NCI-H1105 (cell line): Measurements from ENCODE around the gene TMEM145.
A peak's percentile ranks its signal among the peaks of the same experiment; 100 is the strongest.
"Not testable (repeated sequence)": the region's sequence is repeated elsewhere in the genome, so short reads cannot be mapped to it uniquely, and the experiment has no call there.

ENCODE experiments used
- DNase-seq: peaks from one replicate; lab custom pipeline; 2025; lab: John Stamatoyannopoulos, UW

Gene TMEM145

GRCh38 chr19:42334697-42335373 is 21.7 kb downstream of the TMEM145 start:
- DNase-seq: no peak

DNA sequence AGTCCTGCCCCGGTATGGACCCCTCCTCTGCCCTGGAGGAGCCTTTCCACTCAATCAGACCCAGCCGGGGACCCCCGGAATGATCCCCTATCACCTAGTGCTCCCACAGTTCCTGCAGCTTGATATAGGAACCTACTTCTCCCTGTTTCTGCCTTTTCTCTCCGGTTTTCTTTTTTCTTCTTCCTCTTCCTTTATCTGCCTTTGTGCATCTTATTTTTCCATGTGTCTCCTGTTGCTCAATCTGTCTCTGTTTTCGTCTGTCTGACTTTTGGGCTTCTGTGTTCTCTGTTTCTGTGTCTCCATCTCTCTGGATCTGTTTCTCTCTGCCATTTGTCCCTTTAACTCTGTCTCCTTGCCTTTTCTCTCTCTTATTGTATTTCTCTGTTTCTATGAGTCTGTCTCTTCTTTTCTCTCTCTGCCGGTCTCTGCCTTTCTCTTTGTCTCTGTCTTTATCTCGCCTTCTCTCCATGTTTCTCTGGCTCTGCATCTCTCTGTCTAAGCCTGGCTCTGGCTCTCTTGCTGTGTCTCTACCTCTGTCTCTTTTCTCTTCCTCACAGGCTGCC is 22.3 kb downstream of the TMEM145 start:
- DNase-seq: no peak

DNA sequence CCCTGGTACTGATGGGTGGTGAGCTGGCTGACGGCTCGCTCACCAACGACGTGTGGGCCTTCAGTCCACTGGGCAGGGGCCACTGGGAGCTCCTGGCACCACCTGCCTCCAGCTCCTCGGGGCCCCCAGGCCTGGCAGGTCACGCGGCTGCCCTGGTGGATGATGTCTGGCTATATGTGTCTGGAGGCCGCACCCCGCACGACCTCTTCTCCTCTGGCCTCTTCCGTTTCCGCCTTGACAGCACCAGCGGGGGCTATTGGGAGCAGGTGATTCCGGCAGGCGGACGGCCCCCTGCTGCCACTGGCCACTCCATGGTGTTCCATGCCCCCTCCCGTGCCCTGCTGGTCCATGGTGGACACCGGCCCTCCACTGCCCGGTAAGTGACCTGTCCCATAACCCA is 22.9 kb downstream of the TMEM145 start:
- no peak for DNase-seq

- DNase-seq: not testable (repeated sequence)
These were observed 26.2 kb downstream of the TMEM145 start for GRCh38 chr19:42339126-42339860.

DNA sequence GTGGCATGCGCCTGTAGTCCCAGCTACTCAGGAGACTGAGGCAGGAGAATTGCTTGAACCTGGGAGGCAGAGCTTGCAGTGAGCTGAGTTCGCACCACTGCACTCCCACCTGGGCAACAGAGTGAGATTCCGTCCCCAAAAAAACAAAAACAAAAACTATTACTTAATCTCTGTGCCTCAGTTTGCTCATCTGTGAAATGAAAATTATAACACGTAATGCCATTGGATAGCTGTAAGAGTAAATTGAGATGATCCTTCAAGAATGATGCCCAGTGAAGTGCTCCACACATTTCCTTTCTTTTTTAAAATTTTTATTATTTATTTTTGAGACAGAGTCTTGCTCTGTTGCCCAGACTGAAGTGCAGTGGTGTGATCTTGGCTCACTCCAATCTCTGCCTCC is 26.8 kb downstream of the TMEM145 start:
- not testable (repeated sequence) for DNase-seq

DNA sequence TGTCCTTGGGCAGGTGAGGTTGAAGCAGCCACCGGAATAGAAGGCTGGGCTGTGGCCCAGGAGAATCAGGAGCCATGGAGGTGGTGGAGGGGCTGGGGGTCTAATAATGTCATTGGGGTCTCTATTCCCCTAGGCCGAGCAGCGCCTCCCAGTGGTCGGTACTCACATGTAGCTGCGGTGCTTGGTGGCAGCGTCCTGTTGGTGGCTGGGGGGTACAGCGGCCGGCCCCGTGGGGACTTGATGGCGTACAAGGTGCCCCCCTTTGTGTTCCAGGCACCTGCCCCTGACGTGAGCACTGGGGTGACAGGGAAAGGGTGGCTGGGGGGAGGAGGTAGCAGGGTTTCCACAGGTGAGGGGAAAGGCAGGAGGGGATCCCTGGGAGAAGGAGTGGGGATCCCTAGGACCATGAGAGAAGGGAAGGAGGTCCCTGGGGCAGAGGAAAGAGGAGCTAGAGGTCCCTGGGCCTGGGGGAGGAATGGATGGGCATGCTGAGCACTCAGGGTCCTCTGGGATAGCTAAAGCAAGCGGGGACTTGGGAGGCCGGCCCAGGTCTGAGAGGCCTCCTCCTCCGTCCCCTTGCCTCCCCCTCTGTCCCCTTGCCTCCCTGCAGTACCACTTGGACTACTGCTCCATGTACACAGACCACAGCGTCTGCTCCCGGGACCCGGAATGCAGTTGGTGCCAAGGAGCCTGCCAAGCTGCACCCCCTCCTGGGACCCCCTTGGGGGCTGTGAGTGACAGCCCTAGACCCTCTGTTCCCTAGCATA is 30.4 kb downstream of the TMEM145 start:
- no peak for DNase-seq

DNA sequence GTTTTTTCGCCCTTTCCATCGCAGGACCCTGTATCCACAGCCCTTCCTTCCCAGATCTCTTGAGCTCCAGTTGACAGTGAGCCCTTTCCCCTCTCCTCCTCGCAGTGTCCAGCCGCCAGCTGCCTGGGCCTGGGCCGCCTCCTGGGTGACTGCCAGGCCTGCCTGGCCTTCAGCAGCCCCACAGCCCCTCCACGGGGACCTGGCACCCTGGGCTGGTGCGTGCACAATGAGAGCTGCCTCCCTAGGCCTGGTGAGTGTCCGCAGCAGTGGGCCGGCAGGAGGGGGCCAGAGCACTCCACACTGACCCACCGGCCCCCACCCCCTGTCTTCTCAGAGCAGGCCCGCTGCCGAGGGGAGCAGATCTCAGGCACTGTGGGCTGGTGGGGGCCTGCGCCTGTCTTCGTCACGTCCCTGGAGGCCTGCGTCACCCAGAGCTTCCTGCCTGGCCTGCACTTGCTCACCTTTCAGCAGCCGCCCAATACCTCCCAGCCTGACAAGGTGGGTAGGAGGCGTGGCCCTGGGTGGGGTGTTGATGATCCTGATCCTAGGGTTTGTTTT is 31.3 kb downstream of the TMEM145 start:
- no peak for DNase-seq

DNA sequence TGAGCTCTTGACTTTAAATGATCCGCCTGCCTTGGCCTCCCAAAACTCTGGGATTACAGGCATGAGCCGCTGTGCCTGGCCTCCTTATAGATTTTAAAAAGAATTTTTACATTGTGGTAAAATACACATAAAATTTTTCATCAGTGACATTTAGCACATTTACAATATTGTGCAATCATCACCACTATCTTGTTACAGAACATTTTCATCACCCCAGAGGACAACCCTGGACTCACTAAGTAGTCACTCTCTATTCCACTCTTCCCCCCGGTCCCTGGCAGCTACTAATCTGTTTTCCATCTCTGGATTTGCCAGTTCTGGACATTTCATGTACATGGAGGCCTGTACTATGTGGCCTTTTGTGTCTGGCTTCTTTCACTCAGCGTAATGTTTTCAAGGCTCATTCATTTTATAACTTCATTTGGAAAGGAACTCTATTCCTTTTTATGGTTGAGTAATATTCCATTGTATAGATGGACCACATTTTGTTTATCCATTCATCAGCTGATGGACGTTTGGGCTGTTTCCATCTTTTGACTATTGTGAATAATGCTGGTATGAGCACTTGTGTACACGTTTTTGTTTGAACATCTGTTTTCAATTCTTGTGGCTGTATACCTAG is 32.2 kb downstream of the TMEM145 start:
- no peak for DNase-seq

GRCh38 chr19:42348211-42348610 is 35.1 kb downstream of the TMEM145 start:
- no peak for DNase-seq

GRCh38 chr19:42349378-42350107 is 36.4 kb downstream of the TMEM145 start:
- DNase-seq: no peak

DNA sequence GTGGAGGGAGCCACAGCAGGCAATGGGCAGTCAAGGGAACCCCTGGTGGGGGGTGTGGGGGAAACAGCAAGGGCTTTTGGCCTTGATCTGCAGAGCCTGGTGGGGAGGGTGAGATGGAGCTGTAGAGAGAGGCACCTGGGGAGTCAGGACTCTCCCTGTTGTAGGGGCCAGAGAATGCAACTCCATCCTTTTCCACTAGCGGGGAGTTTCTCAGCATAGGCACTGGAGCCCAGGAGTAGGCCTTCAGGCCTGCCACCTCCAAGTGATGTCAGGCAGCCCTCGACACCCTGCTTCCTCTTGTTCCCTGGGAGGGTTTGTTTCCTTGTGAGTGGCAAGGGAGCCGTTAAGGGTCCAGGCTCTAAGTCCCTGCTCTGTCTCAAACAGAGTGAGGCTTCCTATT is 37.3 kb downstream of the TMEM145 start:
- no peak for DNase-seq

GRCh38 chr19:42351079-42351735 is 38.1 kb downstream of the TMEM145 start:
- DNase-seq: no peak

GRCh38 chr19:42352301-42353259 is 39.5 kb downstream of the TMEM145 start:
- DNase-seq: peak; percentile 93

DNA sequence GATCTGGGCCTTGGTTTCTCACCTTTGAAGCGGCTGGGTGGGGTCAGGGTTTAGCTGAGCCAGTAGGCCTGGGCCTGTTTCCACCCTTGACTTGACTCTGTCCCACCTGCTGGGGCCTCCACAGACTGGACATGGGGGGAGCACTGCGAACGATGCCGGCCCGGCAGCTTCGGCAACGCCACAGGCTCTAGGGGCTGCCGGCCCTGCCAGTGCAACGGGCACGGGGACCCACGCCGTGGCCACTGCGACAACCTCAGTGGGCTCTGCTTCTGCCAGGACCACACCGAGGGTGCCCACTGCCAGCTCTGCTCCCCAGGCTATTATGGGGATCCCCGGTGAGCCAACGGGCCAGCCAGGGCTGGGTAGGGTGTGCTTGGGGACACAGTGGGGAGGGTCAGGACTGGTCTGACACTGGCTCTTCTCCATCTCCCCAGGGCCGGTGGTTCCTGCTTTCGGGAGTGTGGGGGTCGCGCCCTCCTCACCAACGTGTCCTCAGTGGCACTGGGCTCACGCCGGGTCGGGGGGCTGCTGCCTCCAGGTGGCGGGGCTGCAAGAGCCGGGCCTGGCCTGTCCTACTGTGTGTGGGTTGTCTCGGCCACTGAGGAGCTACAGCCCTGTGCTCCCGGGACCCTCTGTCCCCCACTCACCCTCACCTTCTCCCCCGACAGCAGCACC is 40.4 kb downstream of the TMEM145 start:
- no peak for DNase-seq

DNA sequence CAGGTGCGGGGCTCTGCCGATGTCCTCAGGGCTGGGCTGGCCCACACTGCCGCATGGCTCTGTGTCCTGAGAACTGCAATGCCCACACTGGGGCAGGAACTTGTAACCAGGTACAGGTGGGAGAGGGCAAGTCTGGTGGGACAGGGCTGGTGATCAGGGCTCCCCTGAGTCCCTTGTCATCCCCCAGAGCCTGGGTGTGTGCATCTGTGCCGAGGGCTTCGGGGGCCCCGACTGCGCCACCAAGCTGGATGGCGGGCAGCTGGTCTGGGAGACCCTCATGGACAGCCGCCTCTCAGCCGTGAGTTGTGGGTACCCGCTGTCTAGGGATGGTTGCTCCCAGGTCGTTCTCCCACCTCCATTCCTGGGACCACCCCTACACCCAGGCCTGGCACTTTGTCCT is 42.8 kb downstream of the TMEM145 start:
- no peak for DNase-seq

- DNase-seq: no peak
These were observed 43.6 kb downstream of the TMEM145 start for GRCh38 chr19:42356686-42357085.

DNA sequence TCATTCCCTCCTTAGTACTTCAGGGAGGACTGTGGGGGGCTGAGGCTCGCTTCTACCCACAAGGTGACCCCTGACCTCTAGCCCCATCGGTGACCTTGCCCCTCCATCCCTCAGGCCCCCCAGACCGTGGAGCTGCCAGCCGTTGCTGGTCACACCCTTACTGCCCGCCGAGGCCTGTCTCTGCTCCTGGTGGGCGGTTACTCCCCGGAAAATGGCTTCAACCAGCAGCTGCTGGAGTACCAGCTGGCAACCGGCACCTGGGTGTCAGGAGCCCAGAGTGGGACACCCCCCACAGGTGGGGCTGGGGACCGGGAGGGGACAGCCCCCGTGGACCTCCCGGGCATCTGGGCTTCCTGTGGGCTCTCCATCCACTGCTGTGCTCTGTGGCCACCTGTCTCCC is 44.2 kb downstream of the TMEM145 start:
- DNase-seq: no peak

DNA sequence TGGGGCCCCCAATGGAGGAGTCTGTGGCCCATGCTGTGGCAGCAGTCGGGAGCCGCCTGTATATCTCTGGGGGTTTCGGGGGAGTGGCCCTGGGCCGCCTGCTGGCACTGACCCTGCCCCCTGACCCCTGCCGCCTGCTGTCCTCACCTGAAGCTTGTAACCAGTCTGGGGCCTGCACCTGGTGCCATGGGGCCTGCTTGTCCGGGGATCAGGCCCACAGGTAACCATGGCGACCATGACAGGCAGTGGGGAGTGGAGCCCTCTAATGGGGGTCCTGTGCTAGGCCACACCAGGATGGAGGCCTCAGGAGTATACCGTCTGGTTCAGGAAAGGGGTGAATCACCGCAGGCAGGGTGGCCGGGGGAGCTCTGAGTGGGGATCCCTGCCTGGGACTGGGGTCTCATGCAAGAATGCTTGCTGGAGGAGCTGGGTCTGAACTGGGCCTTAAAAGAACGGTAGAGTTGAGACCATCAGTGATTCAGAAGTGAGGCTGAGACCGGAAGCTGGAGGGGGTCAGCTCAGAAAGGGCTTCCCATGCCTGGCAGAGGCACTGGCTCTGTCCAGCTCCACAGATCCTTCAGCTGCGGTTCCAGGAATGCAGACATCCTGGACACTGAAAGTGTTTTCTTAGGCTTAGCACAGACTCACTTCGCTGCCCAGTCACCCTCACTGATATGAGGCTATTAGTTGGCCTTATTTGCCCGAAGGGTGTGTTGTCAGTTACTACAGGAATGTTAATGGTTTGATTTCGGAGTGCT is 47.9 kb downstream of the TMEM145 start:
- DNase-seq: peak; percentile 2
